ENCODE results near the gene MMP11.

The MMP11 gene

DNA sequence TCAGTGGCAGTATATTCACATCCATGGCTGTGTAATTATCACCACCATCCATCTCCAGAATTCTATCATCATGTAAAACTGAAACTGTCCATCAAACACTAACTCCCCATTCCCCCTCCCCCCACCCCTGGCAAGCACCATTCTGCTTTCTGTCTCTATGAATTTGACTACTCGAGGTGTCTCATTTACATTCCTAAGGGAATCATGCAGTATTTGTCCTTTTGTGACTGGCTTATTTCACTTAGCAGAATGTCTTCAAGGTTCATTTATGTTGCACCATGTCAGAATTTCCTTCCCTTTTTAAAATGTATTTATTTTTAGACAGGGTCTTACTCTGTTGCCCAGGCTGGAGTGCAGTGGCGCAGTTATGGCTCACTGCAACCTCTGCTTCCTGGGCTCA, 45.9 kb downstream of the MMP11 start:
- DNase-seq (ENCODE audit: low read depth), result no peak
- H3K4me3 ChIP-seq (ENCODE audit: low read depth, low read length), result no peak overlapping the region
- TF ChIP-seq, protein P1, sequence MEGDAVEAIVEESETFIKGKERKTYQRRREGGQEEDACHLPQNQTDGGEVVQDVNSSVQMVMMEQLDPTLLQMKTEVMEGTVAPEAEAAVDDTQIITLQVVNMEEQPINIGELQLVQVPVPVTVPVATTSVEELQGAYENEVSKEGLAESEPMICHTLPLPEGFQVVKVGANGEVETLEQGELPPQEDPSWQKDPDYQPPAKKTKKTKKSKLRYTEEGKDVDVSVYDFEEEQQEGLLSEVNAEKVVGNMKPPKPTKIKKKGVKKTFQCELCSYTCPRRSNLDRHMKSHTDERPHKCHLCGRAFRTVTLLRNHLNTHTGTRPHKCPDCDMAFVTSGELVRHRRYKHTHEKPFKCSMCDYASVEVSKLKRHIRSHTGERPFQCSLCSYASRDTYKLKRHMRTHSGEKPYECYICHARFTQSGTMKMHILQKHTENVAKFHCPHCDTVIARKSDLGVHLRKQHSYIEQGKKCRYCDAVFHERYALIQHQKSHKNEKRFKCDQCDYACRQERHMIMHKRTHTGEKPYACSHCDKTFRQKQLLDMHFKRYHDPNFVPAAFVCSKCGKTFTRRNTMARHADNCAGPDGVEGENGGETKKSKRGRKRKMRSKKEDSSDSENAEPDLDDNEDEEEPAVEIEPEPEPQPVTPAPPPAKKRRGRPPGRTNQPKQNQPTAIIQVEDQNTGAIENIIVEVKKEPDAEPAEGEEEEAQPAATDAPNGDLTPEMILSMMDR (IDR thresholded peaks at IDR 0.05; ENCODE audit: low read depth, low read length), result no peak
- no peak for TF ChIP-seq POLR2A (IDR thresholded peaks at IDR 0.05; ENCODE audit: extremely low read depth, insufficient read length)
- TF ChIP-seq MYC (IDR thresholded peaks at IDR 0.05; ENCODE audit: low read depth, low read length), result no peak
- no peak for TF ChIP-seq MAX (IDR thresholded peaks at IDR 0.05; ENCODE audit: low read depth, low read length)

GRCh38 chr22:23820748-23821211, 48.1 kb downstream of the MMP11 start:
- TF ChIP-seq MAX (IDR thresholded peaks at IDR 0.05; ENCODE audit: low read depth, low read length) (peak; percentile 23; the same call in 1 of the 2 replicates), POLR2A (IDR thresholded peaks at IDR 0.05; ENCODE audit: extremely low read depth, insufficient read length) (no peak)
- no peak overlapping the region for H3K4me3 ChIP-seq (ENCODE audit: low read depth, low read length)
- DNase-seq (ENCODE audit: low read depth), result peak; percentile 47

- DNase-seq (ENCODE audit: low read depth), result no peak
- H3K4me3 ChIP-seq (ENCODE audit: low read depth, low read length), result no peak overlapping the region
- TF ChIP-seq, protein P1 (IDR thresholded peaks at IDR 0.05; ENCODE audit: low read depth, low read length), result no peak
- TF ChIP-seq POLR2A (IDR thresholded peaks at IDR 0.05; ENCODE audit: extremely low read depth, insufficient read length) (no peak), MAX (IDR thresholded peaks at IDR 0.05; ENCODE audit: low read depth, low read length) (no peak), MYC (IDR thresholded peaks at IDR 0.05; ENCODE audit: low read depth, low read length) (no peak)
Measured at GRCh38 chr22:23822101-23822671, 49.5 kb downstream of the MMP11 start.

DNA sequence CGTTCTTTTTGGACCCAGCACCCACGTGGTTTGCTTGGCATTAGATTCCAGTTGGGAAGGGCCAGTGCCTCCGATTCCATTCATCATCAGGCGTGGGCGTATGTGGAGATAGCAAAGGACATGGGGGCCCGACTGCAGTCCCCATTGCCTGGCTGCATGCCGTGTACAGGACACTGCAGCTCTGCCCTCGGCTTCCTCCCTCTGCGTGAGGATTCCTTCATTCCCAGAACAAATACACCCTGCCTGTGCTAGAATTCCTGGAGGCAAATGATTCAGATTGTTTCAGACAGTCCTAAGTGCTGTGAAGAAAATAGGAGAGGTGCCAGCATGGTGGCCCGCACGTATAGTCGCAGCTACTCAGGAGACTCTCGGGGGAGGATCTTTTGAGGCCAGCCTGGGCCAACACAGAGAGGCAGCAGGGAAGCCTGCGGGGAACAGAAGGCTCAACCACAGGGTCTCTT, 50.7 kb downstream of the MMP11 start:
- DNase-seq (ENCODE audit: low read depth), result no peak
- H3K4me3 ChIP-seq (ENCODE audit: low read depth, low read length), result no peak overlapping the region

GRCh38 chr22:23824476-23825245, 52.0 kb downstream of the MMP11 start:
- TF ChIP-seq MAX (IDR thresholded peaks at IDR 0.05; ENCODE audit: low read depth, low read length) (no peak), MYC (IDR thresholded peaks at IDR 0.05; ENCODE audit: low read depth, low read length) (no peak), POLR2A (IDR thresholded peaks at IDR 0.05; ENCODE audit: extremely low read depth, insufficient read length) (no peak)
- TF ChIP-seq, protein P1 (IDR thresholded peaks at IDR 0.05; ENCODE audit: low read depth, low read length), result no peak
- no peak for DNase-seq (ENCODE audit: low read depth)
- no peak overlapping the region for H3K4me3 ChIP-seq (ENCODE audit: low read depth, low read length)

More for the DNA sequence above, 50.7 kb downstream of the MMP11 start:
- TF ChIP-seq MAX (IDR thresholded peaks at IDR 0.05; ENCODE audit: low read depth, low read length) (no peak), MYC (IDR thresholded peaks at IDR 0.05; ENCODE audit: low read depth, low read length) (no peak), POLR2A (IDR thresholded peaks at IDR 0.05; ENCODE audit: extremely low read depth, insufficient read length) (no peak)
- TF ChIP-seq, protein P1 (IDR thresholded peaks at IDR 0.05; ENCODE audit: low read depth, low read length), result no peak
